Transverse colon (tissue), 4 donors: Measurements from ENCODE around the gene OR12D1.

Experiments used
- CTCF ChIP-seq, 5 experiments: fragments of 200-600 bp in 3 of 5; fragments of 450-650 bp in 2 of 5; sonication (generic) in 3 of 5; IDR thresholded peaks; 1 replicate in 2 of 5; 2 replicates in 3 of 5; pipeline ENCODE4 v1.5.1; 2016 to 2017; ENCODE audit warnings: antibody characterized with exemption in 5 of 5, inconsistent platforms in 3 of 5, mild to moderate bottlenecking in 2 of 5, moderate library complexity in 1 of 5
- EP300 ChIP-seq: sonication (generic); formaldehyde crosslinking; IDR thresholded peaks from one replicate; pipeline ENCODE4 v1.6.1; 2017; ENCODE audit warnings: antibody characterized with exemption, low read depth
- POLR2A ChIP-seq: fragments of 450-650 bp; IDR thresholded peaks from one replicate; pipeline ENCODE4 v1.6.1; 2016; ENCODE audit warnings: antibody characterized with exemption, mild to moderate bottlenecking, moderate library complexity
- POLR2AphosphoS5 ChIP-seq, 3 donors: sonication (generic); formaldehyde crosslinking; IDR thresholded peaks; one replicate each; pipeline ENCODE4 v1.6.1; 2016; ENCODE audit warnings: antibody characterized with exemption in 3 of 3

- TF ChIP-seq CTCF (IDR thresholded peaks at IDR 0.05) (no peak), EP300 (no peak), POLR2AphosphoS5 (IDR thresholded peaks at IDR 0.05) (no peak), POLR2A (no peak)
These were observed 10.9 kb upstream of the OR12D1 start for GRCh38 chr6:29403801-29404200.
